HG03520 (cell line): ENCODE results near the gene FBXW7.
A peak's percentile ranks its signal among the peaks of the same experiment; 100 is the strongest.

Experiments used
- ATAC-seq: cut with Tn5 transposase; IDR thresholded peaks from one replicate; pipeline ENCODE4 v1.9.1; 2021; ENCODE audit warnings: mild to moderate bottlenecking, moderate library complexity; ENCODE audit not compliant: unreplicated experiment

FBXW7 gene

DNA sequence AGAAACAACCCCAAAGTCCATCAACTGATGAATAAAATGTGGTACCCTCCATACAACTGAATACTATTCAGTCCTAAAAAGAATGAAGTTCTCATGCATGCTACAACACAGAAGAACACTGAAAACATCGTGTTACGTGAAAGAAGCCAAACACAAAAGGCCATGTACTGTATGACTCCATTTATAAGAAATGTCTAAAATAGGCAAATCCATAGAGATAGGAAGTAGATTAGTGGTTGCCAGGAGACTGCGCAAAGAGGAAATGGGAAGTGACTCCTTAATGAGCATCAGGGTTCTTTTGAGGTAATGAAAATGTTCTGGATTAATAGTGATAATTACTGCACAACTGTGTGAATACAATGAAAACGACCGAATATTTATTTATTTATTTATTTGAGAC lies 23.4 kb downstream of the FBXW7 start:
- no peak for ATAC-seq

DNA sequence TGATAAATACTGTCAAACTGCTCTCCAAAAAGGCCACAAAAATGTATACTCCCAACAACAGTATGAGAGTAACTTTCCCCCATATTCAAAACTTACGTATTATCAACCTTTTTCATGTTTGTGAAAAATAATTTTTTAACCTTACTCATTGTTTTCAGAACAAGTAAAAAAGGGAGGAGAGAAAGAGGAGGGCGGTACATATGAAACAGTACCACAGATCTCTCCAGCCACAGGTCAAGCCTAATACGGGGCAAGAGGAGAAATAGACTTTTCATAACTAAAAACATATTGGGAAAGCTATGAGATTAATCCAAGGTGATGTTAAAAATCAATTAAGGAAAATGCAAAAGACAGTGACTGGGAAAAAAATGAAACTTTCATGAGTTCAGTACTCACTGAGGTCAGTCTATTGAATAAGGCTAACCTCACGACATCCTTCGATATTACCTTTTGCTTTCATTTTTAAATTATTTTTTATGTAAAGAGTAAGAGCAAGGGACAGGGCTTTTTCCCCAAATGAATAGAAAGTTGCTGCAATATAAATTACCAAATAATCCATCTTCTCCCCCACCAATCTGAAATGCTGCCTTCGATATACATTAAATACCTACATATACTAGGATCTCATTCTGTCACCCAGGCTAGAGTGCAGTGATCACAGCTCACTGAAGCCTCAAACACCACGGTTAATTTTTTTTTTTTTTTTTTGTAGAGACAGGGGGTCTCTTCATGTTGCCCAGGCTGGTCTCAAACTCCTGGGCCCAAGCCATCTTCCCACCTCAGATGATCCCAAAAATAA lies 25.3 kb downstream of the FBXW7 start:
- no peak for ATAC-seq

DNA sequence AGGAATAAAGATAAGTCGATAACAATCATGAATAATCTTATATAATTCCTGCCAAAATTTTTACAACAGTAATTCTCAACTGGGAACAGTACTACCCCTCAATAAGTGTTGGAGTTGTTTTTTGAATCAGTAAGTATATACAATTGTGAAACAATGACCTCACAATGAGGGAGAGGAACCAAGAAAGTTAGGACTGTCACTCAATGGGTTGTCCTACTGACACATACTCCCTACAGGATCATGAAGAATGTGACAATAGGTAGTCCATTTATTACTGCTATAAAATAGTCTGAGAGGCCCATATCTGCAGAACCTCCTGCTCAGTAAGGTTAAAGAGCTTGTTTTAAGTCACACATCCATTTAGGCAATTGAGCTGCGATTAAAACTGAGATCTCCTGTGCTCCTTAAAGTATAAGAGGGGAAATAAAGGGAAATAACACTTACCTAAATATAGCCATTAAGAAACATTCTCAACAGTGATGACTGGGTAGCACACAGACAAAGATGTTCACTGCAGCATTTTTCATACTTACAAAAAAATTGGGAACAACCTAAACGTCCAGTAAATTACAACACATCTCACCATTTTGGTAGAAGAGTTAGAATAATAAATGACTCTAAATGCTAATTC lies 26.2 kb downstream of the FBXW7 start:
- no peak for ATAC-seq

DNA sequence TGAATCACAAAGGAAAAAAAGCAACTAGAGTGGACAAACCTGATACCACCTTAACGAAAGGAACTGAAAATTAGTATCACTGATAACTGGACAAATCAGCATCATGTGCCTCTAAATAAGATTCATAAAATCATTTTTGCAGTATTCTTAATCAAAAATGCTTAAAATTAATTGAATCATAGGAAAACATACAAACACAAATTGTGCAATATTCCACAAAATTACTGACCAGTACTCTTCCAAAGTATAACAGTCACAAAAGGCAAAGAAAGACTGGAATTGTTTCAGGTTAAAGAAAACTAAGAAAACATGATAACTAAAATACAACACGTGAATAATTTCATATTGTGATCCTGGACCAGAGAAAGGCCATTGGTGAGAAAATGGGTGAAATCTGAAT lies 27.1 kb downstream of the FBXW7 start:
- ATAC-seq: no peak

DNA sequence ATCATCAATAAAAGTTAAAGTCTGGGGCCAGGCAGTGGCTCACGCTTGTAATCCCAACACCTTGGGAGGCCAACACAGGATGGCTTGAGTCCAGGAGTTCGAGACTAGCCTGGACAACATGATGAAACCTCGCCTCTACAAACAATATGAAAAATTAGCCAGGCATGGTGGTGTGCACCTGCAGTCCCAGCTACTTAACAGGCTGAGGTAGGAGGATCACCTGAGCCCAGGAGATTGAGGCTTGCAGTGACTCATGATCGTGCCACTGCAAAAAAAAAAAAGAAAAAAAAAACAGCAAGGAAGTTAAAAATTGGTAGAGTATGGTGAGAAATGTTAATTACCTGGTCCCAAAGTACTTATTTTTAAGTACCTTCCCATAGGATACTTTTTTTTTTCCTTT lies 27.5 kb downstream of the FBXW7 start:
- ATAC-seq: no peak

DNA sequence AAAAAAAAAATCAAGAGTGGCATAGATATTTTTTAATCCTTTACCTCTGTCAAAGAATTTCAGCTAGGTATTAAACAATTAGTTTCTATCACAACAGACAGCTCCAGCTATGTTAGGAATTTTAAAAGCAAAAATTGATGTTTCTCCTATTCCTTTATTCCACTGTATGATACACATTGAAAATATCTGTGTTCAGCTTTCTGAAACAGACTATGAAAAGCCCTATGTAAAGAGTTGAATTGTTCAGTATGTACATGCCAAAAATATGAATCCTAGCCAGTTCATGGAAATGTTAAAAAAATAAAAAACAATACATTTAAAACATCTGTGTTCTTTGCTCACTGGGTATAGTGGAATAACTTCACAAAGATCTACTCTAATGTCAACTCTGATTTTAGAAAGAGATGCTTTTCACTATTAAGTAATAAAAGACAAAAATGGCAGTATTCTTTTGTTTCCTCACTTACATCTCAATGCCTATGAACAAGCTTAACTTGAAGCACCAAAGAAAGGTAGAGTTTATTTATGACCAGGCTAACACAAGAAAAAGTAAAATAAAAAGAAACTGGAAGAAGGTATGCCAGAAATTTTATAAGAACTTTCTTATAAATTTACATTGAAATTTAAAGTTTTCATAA lies 32.1 kb downstream of the FBXW7 start:
- ATAC-seq: no peak

DNA sequence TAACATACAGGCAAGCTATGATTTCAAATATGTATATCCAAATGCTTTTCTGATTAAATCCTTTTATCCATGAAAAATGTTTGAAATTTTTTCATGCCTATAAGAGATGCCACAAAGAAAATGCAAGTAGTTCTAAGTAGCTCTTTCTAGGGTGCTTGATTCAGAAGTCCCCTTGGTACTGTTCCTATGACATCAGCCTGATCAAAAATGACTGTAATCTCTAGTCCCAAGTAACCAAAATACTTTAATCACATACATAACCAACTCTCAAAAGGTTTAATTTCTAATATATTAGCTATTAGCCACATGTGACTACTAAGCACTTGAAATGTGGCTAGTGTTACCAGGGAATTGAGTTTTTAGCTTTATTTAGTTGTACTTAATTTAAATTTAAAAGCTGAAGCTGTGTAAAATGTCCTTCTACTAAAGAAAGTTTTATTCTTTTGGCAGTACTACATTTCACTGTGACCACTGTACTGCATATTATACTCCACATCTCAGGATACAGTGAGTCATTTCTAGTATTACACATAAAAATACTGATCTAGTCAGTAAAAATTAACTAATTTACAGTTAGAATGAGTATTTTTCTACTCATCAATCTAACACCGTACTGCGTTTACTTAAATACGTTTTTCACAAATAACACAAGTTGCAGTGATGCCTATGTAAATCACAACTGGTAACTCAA lies 33.9 kb downstream of the FBXW7 start:
- ATAC-seq: no peak

DNA sequence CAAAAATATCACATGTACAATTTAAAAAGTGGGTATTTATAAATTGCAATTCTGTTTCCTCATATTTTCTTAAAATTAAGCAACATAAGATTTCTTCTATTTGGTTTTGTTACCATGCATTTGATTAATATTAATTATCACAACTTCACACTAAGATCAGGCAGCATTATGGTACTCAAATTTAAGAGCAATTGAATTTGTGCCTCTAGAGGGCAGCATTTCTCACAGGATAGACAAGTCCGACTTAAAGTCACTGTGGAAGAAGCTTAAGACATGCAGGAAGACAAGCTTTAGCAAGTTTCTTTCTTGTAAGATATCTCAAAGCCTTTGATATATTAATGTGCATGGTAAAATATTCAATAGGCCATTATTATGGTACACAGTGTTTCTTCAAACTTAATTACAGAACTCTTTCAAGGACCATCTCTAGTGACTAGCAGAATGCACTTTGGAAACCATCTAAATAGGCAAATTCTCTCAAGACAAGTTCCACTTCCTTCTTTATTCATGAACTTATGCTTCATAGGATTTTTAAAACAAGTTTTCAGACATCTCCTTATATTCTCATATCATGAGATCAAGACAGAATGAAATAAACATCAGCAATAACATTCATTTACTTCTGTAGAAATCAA lies 35.0 kb downstream of the FBXW7 start:
- ATAC-seq: peak; percentile 47

DNA sequence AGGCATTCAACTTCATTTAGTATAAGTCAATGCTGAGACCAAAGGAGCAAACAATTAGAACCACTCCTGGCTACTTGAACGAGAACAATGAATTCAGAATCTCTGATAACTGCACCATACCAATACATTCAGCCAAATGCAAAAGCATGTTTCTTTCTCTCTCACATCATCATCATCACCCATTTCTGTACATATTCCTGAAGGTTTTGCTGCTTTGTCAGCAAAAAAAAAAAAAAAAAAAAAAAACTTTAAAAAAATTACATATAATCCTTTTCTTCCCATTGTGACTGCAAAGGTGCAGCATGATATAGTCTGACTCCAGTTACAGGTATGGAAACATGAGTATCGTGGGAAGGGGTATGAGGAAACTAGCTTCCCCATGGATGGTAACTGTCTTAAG lies 35.6 kb downstream of the FBXW7 start:
- ATAC-seq: no peak

DNA sequence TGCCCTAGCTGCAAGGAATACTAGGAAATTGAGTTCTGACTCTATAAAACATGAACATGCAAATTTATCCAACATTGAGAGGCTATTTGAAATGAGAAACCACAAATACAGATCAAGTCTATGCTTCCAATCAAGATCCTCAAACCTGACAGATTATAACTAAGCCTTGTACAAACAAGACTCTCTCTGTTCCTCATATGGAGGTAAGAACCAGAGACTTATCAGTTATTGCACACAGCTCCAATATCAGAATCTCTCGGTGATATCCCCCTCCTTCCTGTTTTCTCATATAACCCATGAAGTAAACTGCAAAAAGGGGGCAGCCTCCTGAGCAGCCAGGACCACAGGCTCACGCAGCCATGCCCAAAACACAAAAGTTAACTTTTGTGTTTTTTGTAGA lies 36.5 kb downstream of the FBXW7 start:
- ATAC-seq: no peak

DNA sequence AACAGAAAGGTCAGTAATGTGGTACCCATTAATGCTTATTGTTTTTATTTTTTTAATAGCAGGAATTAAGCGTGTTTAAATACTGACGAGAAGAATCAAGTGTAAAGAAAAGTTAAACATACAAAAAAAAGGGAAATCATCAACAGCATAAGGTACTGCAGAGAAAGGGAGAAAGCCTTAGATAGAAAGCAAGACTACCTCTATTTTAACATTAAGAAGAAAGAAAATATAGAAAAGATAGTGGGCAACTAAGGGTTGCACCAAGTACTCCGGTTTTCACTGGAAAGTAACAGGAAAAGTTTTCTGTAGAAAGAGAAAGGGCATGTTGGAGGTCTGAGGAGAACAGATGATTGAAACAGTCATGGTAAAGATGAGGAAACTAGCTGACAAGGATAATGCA lies 41.9 kb downstream of the FBXW7 start:
- no peak for ATAC-seq

DNA sequence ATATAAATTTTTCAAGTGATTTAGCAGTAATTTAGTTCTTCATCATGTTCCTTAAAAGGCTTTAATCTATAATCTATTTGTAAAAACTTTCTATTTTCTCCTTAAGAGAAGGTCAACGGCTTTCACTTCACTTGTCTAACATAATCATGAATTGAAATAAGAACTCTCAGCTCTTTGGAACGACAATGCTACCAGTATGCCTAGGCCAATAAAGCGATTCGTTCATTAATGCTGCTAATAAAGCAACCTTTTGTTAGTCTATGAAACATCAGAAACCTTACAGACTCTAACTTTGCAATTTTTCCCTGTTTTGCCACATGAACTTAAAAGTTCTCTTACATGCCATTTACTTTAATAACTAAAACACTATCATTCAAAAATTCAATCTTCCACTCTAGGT lies 47.6 kb downstream of the FBXW7 start:
- no peak for ATAC-seq

DNA sequence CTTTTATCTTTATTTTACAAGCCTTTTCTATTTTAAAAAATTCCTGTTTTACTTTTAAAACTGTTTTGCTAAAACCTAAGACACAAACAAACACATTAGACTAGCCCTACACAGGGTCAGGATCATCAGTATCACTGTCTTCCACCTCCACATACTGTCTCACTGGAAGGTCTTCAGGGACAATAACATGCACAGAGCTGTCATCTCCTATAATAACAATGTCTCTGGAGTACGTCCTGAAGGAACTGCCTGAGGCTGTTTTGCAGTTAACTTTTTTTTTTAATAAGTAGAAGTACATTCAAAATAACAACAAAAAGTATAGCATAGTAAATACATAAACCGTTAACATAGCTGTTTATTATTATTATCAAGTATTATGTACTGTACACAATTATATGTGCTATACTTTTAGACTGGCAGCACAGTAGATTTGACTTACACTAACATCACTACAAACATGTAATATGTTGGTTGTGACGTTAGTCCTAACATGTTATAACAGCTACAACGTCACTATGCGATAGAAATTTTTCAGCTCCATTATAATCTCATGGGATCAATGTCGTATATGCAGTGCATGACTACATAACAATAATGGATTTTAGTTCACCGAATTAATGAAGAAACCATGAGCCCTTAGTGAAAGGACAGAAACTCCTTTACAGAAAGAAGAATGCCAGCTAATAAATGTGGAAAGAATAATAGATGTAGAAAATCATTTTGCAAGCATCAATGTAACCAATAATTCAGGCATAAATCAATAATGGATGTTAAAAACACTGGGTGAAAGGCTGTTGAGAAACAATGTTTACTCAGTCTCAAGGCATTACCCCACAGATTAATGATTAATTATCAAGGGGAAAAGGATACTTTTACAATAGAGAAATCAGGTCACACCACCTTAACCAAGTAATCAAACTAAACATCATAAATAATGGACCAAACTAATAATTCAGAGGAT lies 49.2 kb downstream of the FBXW7 start:
- no peak for ATAC-seq

DNA sequence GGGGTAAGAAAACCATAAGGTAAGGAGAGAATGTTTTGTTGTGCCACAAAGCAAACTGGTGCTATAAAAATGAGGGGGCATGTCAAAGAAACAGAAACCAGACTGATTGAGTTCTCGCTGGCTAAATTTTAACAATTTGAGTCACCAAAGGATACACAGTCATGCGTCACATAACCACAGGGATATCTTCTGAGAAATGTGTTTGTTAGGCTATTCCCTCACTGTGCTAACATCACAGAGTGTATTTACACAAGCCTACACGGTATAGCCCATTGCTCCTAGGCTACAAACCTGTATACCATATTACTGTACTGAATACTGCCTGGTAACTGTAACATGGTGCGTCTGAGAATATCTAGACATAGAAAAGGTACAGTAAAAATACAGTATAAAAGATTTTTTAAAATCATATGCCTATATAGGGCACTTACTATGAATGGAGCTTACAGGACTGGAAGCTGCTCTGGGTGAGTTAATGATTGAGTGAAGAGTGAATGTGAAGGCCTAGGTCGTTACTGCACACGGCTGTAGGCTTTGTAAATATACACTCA lies 50.1 kb downstream of the FBXW7 start:
- peak; percentile 98 for ATAC-seq

DNA sequence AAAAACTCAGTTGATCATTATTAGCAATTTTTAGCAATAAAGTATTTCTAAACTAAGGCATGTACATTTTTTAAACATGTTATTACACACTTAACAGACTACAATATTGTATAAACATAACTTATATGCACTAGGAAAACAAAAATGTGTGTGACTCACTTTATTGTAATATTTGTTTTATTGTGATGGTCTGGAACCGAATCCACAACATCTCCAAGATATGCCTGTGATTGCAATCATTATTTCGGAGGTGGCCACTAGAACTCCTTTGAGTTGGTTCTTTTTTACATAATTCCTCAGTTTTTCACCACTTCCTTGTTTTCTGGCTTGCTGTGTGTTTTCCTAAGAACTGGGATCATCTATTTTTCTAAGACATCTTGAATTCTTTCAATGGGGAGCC lies 53.7 kb downstream of the FBXW7 start:
- no peak for ATAC-seq

DNA sequence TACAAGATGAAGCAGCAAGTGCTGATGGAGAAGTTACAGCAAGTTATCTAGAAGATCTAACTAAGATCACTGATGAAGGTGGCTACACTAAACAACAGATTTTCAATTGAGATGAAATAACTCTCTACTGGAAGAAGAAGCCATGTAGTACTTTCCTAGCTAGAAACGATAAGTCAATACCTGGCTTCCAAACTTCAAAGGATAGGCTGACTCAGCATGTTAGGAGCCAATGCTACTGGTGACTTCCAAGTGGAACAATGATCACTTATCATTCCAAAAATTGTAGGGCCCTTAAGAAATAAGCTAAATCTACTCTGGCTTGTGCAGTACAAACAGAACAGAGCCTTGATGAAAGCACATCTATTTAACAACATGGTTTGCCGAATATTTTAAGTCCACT lies 55.0 kb downstream of the FBXW7 start:
- ATAC-seq: no peak

DNA sequence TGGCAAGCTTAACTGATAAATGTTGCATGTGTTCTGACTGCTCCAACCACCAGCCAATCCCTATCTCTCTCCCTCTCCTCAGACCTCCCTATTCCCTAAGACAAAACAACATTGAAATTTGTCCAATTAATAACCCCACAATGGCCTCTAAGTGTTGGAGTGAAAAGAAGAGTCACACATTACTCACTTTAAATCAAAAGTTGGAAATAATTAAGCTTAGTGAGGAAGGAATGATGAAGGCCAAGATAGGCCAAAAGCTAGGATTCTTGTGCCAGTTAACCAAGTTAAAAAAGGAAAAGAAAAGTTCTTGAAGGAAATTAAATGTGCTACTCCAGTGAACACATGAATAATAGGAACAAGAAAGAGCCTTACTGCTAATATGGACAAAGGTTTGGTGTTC lies 55.6 kb downstream of the FBXW7 start:
- no peak for ATAC-seq

DNA sequence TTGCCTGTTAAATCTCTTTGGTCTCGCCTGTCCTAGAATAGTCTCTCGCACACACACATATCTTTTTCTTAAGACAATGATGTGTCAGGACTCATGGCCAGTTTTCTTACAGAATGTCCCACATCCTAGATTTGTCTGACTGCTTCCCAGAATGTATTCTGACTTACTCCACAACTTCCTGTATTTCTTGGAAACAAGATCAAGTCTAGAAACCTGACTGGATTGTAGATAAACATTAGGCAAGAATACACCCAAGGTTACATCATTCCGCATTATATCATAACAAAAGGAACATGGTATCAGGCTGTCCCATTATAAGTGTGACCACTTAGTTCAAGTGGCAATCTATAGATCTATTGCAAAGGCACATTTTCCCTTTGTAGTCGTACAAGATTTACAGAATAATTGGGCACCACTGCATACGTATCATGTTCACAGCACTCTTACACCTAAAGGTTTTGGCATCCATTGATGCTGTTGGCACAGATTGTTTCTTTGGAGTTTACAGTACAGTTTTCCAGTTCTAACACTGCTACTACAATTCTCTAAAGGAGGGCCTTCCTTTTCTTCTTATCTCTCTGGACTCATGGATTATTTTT lies 56.4 kb downstream of the FBXW7 start:
- ATAC-seq: no peak

DNA sequence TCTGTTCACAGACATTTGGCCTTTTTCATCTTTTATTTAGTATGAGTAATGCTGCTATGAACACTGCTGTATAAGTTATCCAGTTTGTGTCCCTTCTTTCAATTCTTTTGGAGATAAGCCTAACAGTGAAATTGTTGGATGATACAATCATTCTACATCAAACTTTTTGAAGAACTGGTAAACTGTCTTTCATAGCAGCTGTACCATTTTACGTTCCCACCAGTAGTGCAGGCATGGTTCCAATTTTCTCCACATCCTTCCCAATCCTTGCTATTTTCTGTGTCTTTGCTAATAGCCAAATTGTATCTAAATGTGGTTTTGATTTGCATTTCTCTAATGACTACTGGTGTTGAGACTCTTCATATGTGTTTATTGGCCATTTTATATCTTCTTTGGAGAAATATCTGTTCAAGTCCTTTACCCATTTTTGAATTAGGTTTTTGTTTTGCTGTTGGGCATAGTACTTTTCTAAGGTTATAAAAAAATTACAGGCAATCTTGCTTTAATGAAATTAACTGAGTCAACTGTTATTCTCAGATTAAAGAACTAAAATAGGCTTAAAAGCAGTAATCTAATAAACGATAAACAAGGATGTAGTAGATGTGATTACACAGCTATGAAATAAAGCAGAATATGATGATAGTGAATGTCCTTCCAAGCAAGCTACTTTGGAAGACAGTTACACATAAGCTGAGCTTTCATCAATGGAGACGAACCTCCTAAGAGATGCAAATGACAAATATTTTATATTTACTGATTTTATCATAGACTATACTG lies 57.2 kb downstream of the FBXW7 start:
- ATAC-seq: no peak
